ENCODE measurements around the gene IL12RB2.

The IL12RB2 gene

GRCh38 chr1:67314696-67315095 is 7.0 kb downstream of the IL12RB2 start:
- Histone ChIP-seq H3K9me3 (ENCODE audit: control insufficient read depth, insufficient read depth, low read depth, low read length) (no peaks in the 10 kb centered on the region), H3K4me3 (ENCODE audit: low read depth, low read length) (no peak overlapping the region), H3K36me3 (ENCODE audit: control insufficient read depth in 2 of 2, insufficient read depth in 1 of 2, low read length in 2 of 2) (no peaks in the 10 kb centered on the region), H3K27ac (ENCODE audit: extremely low read depth, low read depth, low read length) (no peak overlapping the region), H3K4me1 (ENCODE audit: control insufficient read depth, insufficient read depth, low read length) (peaks cover 5% of the 10 kb centered on the region; the same call in 1 of the 2 replicates)
- ChIA-PET CTCF (interaction anchor here (0.7 kb wide), 1 partner anchor 762 kb away, joined by 3 read pairs; no protein-coding TSS in a partner anchor), POLR2A (no interaction called here)
- TF ChIP-seq ZNF549 (tag by site-specific recombination; IDR thresholded peaks at IDR 0.05) (no peak), ZNF416 (tag by site-specific recombination; IDR thresholded peaks at IDR 0.05) (no peak), PRDM10 (tag by site-specific recombination; IDR thresholded peaks at IDR 0.05) (no peak), OVOL3 (tag by site-specific recombination; IDR thresholded peaks at IDR 0.05) (no peak)

- CTCF ChIA-PET = interaction anchor here (0.6 to 1.0 kb wide), 2 partner anchors 184 to 813 kb away, joined by 3 to 4 read pairs; no protein-coding TSS in a partner anchor
- no peaks in the 10 kb centered on the region for H3K36me3 ChIP-seq (ENCODE audit: control insufficient read depth in 2 of 2, insufficient read depth in 1 of 2, low read length in 2 of 2)
- H3K9me3 ChIP-seq (ENCODE audit: control insufficient read depth, insufficient read depth, low read depth, low read length) = no peaks in the 10 kb centered on the region
- peaks cover 5% of the 10 kb centered on the region; the same call in 1 of the 2 replicates for H3K4me1 ChIP-seq (ENCODE audit: control insufficient read depth, insufficient read depth, low read length)
- H3K4me3 ChIP-seq (ENCODE audit: low read depth, low read length) = no peak overlapping the region
- TF ChIP-seq ZNF544 (tag by site-specific recombination; IDR thresholded peaks at IDR 0.05) (no peak), ZNF266 (tag by site-specific recombination; IDR thresholded peaks at IDR 0.05; ENCODE audit: low read depth) (no peak), ZNF169 (tag by site-specific recombination; IDR thresholded peaks at IDR 0.05) (no peak), ZNF16 (tag by site-specific recombination; IDR thresholded peaks at IDR 0.05; ENCODE audit: low read depth) (no peak), SP3 (tag by site-specific recombination; IDR thresholded peaks at IDR 0.05) (no peak), ZNF513 (tag by site-specific recombination; IDR thresholded peaks at IDR 0.05) (no peak), ZNF335 (tag by site-specific recombination; conservative IDR thresholded peaks at IDR 0.05) (no peak), OVOL3 (tag by site-specific recombination; IDR thresholded peaks at IDR 0.05) (no peak)
- H3K27ac ChIP-seq (ENCODE audit: extremely low read depth, low read depth, low read length) = no peak overlapping the region
- POLR2A ChIA-PET = no interaction called here
Measured at GRCh38 chr1:67316180-67316902, 8.7 kb downstream of the IL12RB2 start.

GRCh38 chr1:67316918-67317317 is 9.2 kb downstream of the IL12RB2 start:
- ChIA-PET CTCF (interaction anchor here (0.6 to 1.0 kb wide), 2 partner anchors 183 to 814 kb away, joined by 3 to 4 read pairs; no protein-coding TSS in a partner anchor), POLR2A (no interaction called here)
- Histone ChIP-seq H3K4me3 (ENCODE audit: low read depth, low read length) (no peak overlapping the region), H3K4me1 (ENCODE audit: control insufficient read depth, insufficient read depth, low read length) (peaks cover 5% of the 10 kb centered on the region; the same call in 1 of the 2 replicates), H3K27ac (ENCODE audit: extremely low read depth, low read depth, low read length) (no peak overlapping the region), H3K36me3 (ENCODE audit: control insufficient read depth in 2 of 2, insufficient read depth in 1 of 2, low read length in 2 of 2) (no peaks in the 10 kb centered on the region), H3K9me3 (ENCODE audit: control insufficient read depth, insufficient read depth, low read depth, low read length) (no peaks in the 10 kb centered on the region)
- no peak for TF ChIP-seq WT1 (tag by site-specific recombination; IDR thresholded peaks at IDR 0.05)
- TF ChIP-seq PRDM10 (tag by site-specific recombination; IDR thresholded peaks at IDR 0.05) = no peak
- no peak for TF ChIP-seq ZBTB1 (tag by site-specific recombination; IDR thresholded peaks at IDR 0.05)
- TF ChIP-seq ZNF558 (tag by site-specific recombination; IDR thresholded peaks at IDR 0.05) = no peak

Measured in HEK293 (cell line).